IMR-90 (cell line): ENCODE data around the gene OTOG. TPM values are rescaled to one million over a fixed set of nuclear protein-coding genes. Genes with fewer than 3 reads are reported as not detected.

ENCODE experiments used
- ATAC-seq: fragments of 200-7000 bp; cut with Tn5 transposase; 2 replicates; pipeline ENCODE4 v1.9.1; 2020; ENCODE audit warnings: low read depth, mild to moderate bottlenecking, moderate library complexity
- BruUV-seq: library from RNA; stranded (reverse); fragments of 400-500 nt; replicated peaks from 2 replicates; lab custom pipeline; 2021; lab: Mats Ljungman, UMichigan
- CTCF ChIA-PET: fragments of 300-600 bp; formaldehyde crosslinking; extraction: SDS; loops from one replicate; lab custom pipeline; 2021; ENCODE audit warnings: antibody characterized with exemption; lab: Yijun Ruan, JAX
- POLR2A ChIA-PET: fragments of 300-600 bp; sonication (Branson Sonifier 250); formaldehyde crosslinking; loops from one replicate; lab custom pipeline; 2022; ENCODE audit warnings: antibody characterized with exemption; ENCODE audit not compliant: unreplicated experiment; lab: Charles Lee
- DNase-seq: peaks from one replicate; pipeline ENCODE4 v3.0.0; 2013
- H2AFZ ChIP-seq: replicated peaks from 2 replicates; pipeline ENCODE3; 2013; ENCODE audit warnings: low read length, mild to moderate bottlenecking; ENCODE audit not compliant: poor library complexity
- H2AK5ac ChIP-seq: 2 replicates; pipeline ENCODE4 v1.6.1; 2013; ENCODE audit warnings: low read depth, low read length, inconsistent platforms
- H2AK9ac ChIP-seq: replicated peaks from 2 replicates; pipeline ENCODE3; 2013; ENCODE audit warnings: mild to moderate bottlenecking, low read depth, low read length, moderate library complexity; ENCODE audit not compliant: poor library complexity
- H2BK120ac ChIP-seq: 2 replicates; pipeline ENCODE4 v1.6.1; 2013; ENCODE audit warnings: low read depth, low read length, inconsistent platforms
- H2BK15ac ChIP-seq: 3 replicates; pipeline ENCODE4 v1.6.1; 2013; ENCODE audit warnings: low read depth, low read length, inconsistent platforms
- H2BK20ac ChIP-seq: 2 replicates; pipeline ENCODE4 v1.6.1; 2013; ENCODE audit warnings: low read depth, mild to moderate bottlenecking, inconsistent platforms, low read length, moderate library complexity
- H2BK5ac ChIP-seq: 2 replicates; pipeline ENCODE4 v1.6.1; 2013; ENCODE audit warnings: mild to moderate bottlenecking, low read depth, low read length, inconsistent platforms; ENCODE audit not compliant: poor library complexity, severe bottlenecking
- H3K14ac ChIP-seq: replicated peaks from 2 replicates; pipeline ENCODE4 v1.6.1; 2013; ENCODE audit warnings: low read depth, low read length, inconsistent platforms
- H3K18ac ChIP-seq: 2 replicates; pipeline ENCODE4 v1.6.1; 2013; ENCODE audit warnings: low read depth, low read length, control low read depth
- H3K23ac ChIP-seq: 2 replicates; pipeline ENCODE4 v1.6.1; 2013; ENCODE audit warnings: low read depth, low read length, inconsistent platforms
- H3K27ac ChIP-seq: 2 replicates; pipeline ENCODE4 v1.5.1; 2013; ENCODE audit warnings: mild to moderate bottlenecking, control low read depth, low read length; ENCODE audit not compliant: insufficient read depth
- H3K27me3 ChIP-seq: 2 replicates; pipeline ENCODE4 v1.6.1; 2013; ENCODE audit warnings: low read length; ENCODE audit not compliant: control insufficient read depth, insufficient read depth
- H3K36me3 ChIP-seq: 2 replicates; pipeline ENCODE4 v1.6.1; 2013; ENCODE audit warnings: low read length, mixed read lengths; ENCODE audit not compliant: control insufficient read depth, insufficient read depth
- H3K4ac ChIP-seq: 2 replicates; pipeline ENCODE4 v1.6.1; 2013; ENCODE audit warnings: low read depth, low read length, inconsistent platforms
- H3K4me1 ChIP-seq: 2 replicates; pipeline ENCODE4 v1.6.1; 2013; ENCODE audit warnings: low read length, mixed read lengths; ENCODE audit not compliant: control insufficient read depth, insufficient read depth
- H3K4me2 ChIP-seq: 2 replicates; pipeline ENCODE4 v1.6.1; 2013; ENCODE audit warnings: low read depth, mild to moderate bottlenecking, control low read depth, low read length, moderate library complexity
- H3K4me3 ChIP-seq: 2 replicates; pipeline ENCODE4 v1.5.1; 2013; ENCODE audit warnings: low read depth, mild to moderate bottlenecking, control low read depth, low read length, moderate library complexity; ENCODE audit not compliant: insufficient read depth
- H3K56ac ChIP-seq: 2 replicates; pipeline ENCODE4 v1.6.1; 2013; ENCODE audit warnings: low read length, inconsistent platforms; ENCODE audit not compliant: insufficient read depth; ENCODE audit errors: extremely low read depth
- H3K79me1 ChIP-seq, 2 experiments: 2 replicates each; pipeline ENCODE4 v1.6.1; 2013; ENCODE audit warnings: low read length in 2 of 2, inconsistent platforms in 1 of 2, low read depth in 1 of 2
- H3K9ac ChIP-seq: 2 replicates; pipeline ENCODE4 v1.6.1; 2013; ENCODE audit warnings: low read depth, low read length, control low read depth
- H3K9me1 ChIP-seq: 2 replicates; pipeline ENCODE4 v1.6.1; 2013; ENCODE audit warnings: low read length, inconsistent platforms; ENCODE audit not compliant: insufficient read depth
- H3K9me3 ChIP-seq: 2 replicates; pipeline ENCODE4 v1.6.1; 2013; ENCODE audit warnings: low read length; ENCODE audit not compliant: control insufficient read depth, insufficient read depth
- H4K20me1 ChIP-seq: 2 replicates; pipeline ENCODE4 v1.6.1; 2013; ENCODE audit warnings: low read length, inconsistent platforms; ENCODE audit not compliant: insufficient read depth
- H4K5ac ChIP-seq: 2 replicates; pipeline ENCODE4 v1.6.1; 2013; ENCODE audit warnings: mild to moderate bottlenecking, low read depth, low read length, control low read depth
- H4K8ac ChIP-seq, 2 experiments: 2 replicates each; pipeline ENCODE4 v1.6.1; 2013; ENCODE audit warnings: low read depth in 2 of 2, low read length in 2 of 2, control low read depth in 1 of 2, inconsistent platforms in 1 of 2
- H4K91ac ChIP-seq: 2 replicates; pipeline ENCODE4 v1.6.1; 2013; ENCODE audit warnings: low read depth, low read length, inconsistent platforms; ENCODE audit not compliant: insufficient read depth
- MAFK ChIP-seq: IDR thresholded peaks from 2 replicates; pipeline ENCODE4 v1.6.1; 2012; ENCODE audit warnings: low read depth, low read length, improper control_type of control experiment
- MXI1 ChIP-seq: IDR thresholded peaks from 2 replicates; pipeline ENCODE4 v1.6.1; 2012; ENCODE audit warnings: low read depth, mild to moderate bottlenecking, low read length, moderate library complexity, borderline replicate concordance
- NFE2L2 ChIP-seq: fragments of 150-350 bp; IDR thresholded peaks from 2 replicates; pipeline ENCODE4 v1.6.1; 2016; ENCODE audit warnings: low read depth, mild to moderate bottlenecking, low read length
- POLR2A ChIP-seq: IDR thresholded peaks from 2 replicates; pipeline ENCODE4 v1.6.1; 2012; ENCODE audit warnings: mild to moderate bottlenecking, low read depth, low read length
- RAD21 ChIP-seq: IDR thresholded peaks from 2 replicates; pipeline ENCODE4 v1.6.1; 2012; ENCODE audit warnings: low read length, improper control_type of control experiment
- RCOR1 ChIP-seq: IDR thresholded peaks from 2 replicates; pipeline ENCODE4 v1.6.1; 2012; ENCODE audit warnings: mild to moderate bottlenecking, low read length, improper control_type of control experiment; ENCODE audit not compliant: insufficient replicate concordance
- RFX5 ChIP-seq: IDR thresholded peaks from 2 replicates; pipeline ENCODE4 v1.8.0; 2012; ENCODE audit warnings: low read depth, mild to moderate bottlenecking, low read length, moderate library complexity
- SMC3 ChIP-seq: fragments of 150-350 bp; IDR thresholded peaks from 2 replicates; pipeline ENCODE4 v1.6.1; 2016; ENCODE audit warnings: low read depth, mild to moderate bottlenecking, antibody characterized with exemption, low read length, moderate library complexity
- WGBS, 2 experiments: methylation state at CpG; one replicate each; pipeline versions ENCODE4 v1.1.5 to v1.1.7; 2013; ENCODE audit warnings: missing lambda C conversion rate in 2 of 2; ENCODE audit not compliant: insufficient read length in 1 of 2; ENCODE audit errors: extremely low coverage in 2 of 2; 5-methylcytosine and 5-hydroxymethylcytosine counted together
- dilution Hi-C: fragments of 300-500 bp; cut with HindIII; formaldehyde crosslinking; loops from one replicate; pipeline ENCODE4 v1.14.3; 2018; ENCODE audit warnings: low sequenced_read_pairs; ENCODE audit not compliant: unreplicated experiment
- in situ Hi-C: fragments of 300-500 bp; cut with MboI; formaldehyde crosslinking; loops from 3 replicates; pipeline ENCODE4 v1.14.3; 2019; ENCODE audit warnings: low sequenced_read_pairs, inconsistent platforms, mixed read lengths
- intact Hi-C: fragments of 100-400 bp; cut with micrococcal nuclease; formaldehyde crosslinking; loops from 2 replicates; pipeline ENCODE4 v1.10.0; 2022
- polyA plus RNA-seq, 3 experiments: library from polyadenylated mRNA; depleted of rRNA; stranded (reverse); fragments of >200 nt; gene quantifications; 2 replicates each; pipeline ENCODE4 v1.2.3, GENCODE V29; 2012; ENCODE audit warnings: low replicate concordance in 1 of 3
- total RNA-seq: library from RNA; depleted of rRNA; stranded (reverse); fragments of >200 nt; gene quantifications from 2 replicates; pipeline ENCODE4 v1.2.3, GENCODE V29; 2012
- TF ChIP-seq, protein P1 (sequence below): fragments of 150-350 bp; IDR thresholded peaks from 2 replicates; pipeline ENCODE4 v1.6.1; 2017; ENCODE audit warnings: mild to moderate bottlenecking, antibody characterized with exemption, low read length, low read depth
- TF ChIP-seq, protein P2 (sequence below): fragments of 150-350 bp; IDR thresholded peaks from 2 replicates; pipeline ENCODE4 v1.6.1; 2016; ENCODE audit warnings: low read depth, mild to moderate bottlenecking, low read length, moderate library complexity, borderline replicate concordance
- TF ChIP-seq, protein P3 (sequence below): conservative IDR thresholded peaks from 2 replicates; pipeline ENCODE4 v1.5.1; 2012; ENCODE audit warnings: mild to moderate bottlenecking, low read depth, low read length, improper control_type of control experiment

OTOG gene
- total and polyA plus RNA-seq, 2 of the 4 experiments (the other 2 are of a cell fraction): not detected

DNA sequence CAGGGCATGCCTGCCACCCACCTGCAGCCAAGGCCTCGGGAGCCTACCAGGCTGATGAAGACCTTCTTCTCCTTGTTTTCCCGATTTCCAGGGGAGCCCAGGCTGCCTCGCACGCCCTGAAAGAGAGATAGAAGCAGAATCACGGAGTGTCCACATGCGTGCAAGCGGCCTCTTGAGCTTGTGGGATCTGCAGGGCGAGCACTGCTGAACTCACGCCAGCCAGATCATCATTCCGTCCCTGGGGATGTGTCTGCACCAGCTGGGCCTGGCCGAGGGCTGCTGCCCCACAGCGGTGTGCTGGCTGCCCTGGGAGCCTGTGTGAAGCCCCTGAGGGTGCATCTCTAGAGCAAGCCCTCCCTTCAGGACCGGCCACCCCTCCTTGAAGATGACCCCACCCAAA is 20.7 kb upstream of the OTOG start:
- H3K27ac ChIP-seq: no peak overlapping the region
- H4K91ac ChIP-seq: no peak overlapping the region
- H3K23ac ChIP-seq: no peak overlapping the region
- dilution Hi-C loops: no loop called here
- TF ChIP-seq POLR2A (no peak), RAD21 (no peak), MAFK (no peak), SMC3 (no peak), RCOR1 (no peak), RFX5 (no peak), NFE2L2 (no peak), MXI1 (no peak)
- TF ChIP-seq, protein P1, sequence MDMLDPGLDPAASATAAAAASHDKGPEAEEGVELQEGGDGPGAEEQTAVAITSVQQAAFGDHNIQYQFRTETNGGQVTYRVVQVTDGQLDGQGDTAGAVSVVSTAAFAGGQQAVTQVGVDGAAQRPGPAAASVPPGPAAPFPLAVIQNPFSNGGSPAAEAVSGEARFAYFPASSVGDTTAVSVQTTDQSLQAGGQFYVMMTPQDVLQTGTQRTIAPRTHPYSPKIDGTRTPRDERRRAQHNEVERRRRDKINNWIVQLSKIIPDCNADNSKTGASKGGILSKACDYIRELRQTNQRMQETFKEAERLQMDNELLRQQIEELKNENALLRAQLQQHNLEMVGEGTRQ: no peak
- TF ChIP-seq, protein P2, sequence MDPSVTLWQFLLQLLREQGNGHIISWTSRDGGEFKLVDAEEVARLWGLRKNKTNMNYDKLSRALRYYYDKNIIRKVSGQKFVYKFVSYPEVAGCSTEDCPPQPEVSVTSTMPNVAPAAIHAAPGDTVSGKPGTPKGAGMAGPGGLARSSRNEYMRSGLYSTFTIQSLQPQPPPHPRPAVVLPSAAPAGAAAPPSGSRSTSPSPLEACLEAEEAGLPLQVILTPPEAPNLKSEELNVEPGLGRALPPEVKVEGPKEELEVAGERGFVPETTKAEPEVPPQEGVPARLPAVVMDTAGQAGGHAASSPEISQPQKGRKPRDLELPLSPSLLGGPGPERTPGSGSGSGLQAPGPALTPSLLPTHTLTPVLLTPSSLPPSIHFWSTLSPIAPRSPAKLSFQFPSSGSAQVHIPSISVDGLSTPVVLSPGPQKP: no peak
- TF ChIP-seq, protein P3, sequence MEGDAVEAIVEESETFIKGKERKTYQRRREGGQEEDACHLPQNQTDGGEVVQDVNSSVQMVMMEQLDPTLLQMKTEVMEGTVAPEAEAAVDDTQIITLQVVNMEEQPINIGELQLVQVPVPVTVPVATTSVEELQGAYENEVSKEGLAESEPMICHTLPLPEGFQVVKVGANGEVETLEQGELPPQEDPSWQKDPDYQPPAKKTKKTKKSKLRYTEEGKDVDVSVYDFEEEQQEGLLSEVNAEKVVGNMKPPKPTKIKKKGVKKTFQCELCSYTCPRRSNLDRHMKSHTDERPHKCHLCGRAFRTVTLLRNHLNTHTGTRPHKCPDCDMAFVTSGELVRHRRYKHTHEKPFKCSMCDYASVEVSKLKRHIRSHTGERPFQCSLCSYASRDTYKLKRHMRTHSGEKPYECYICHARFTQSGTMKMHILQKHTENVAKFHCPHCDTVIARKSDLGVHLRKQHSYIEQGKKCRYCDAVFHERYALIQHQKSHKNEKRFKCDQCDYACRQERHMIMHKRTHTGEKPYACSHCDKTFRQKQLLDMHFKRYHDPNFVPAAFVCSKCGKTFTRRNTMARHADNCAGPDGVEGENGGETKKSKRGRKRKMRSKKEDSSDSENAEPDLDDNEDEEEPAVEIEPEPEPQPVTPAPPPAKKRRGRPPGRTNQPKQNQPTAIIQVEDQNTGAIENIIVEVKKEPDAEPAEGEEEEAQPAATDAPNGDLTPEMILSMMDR: no peak
- ATAC-seq (no peak), DNase-seq (no peak)
- no peaks in the 10 kb centered on the region for H3K79me1 ChIP-seq
- 70% methylated on average over 3 of the region's 13 CpGs; no CpG with 5 or more reads in 1 of the 2 experiments for WGBS, 2 experiments
- no peaks in the 10 kb centered on the region for H4K20me1 ChIP-seq
- no peaks in the 10 kb centered on the region for H3K9me1 ChIP-seq
- no peak overlapping the region for H3K18ac ChIP-seq
- H3K4me3 ChIP-seq: no peak overlapping the region
- no peaks in the 10 kb centered on the region for H3K36me3 ChIP-seq
- H3K9ac ChIP-seq: no peak overlapping the region
- H4K8ac ChIP-seq: no peak overlapping the region
- H2BK120ac ChIP-seq: no peak overlapping the region
- BruUV-seq: no TSS peak
- no peaks in the 10 kb centered on the region for H3K4me1 ChIP-seq
- H3K56ac ChIP-seq: no peak overlapping the region
- H3K4me2 ChIP-seq: no peak overlapping the region
- in situ Hi-C loops: no loop called here
- no peak overlapping the region for H3K4ac ChIP-seq
- no peaks in the 10 kb centered on the region for H3K9me3 ChIP-seq
- peaks cover 14% of the 10 kb centered on the region for H3K27me3 ChIP-seq
- no peak overlapping the region for H2BK20ac ChIP-seq
- H4K5ac ChIP-seq: no peak overlapping the region
- CTCF ChIA-PET: no interaction called here
- no peak overlapping the region for H2AK9ac ChIP-seq
- no peak overlapping the region for H3K14ac ChIP-seq
- POLR2A ChIA-PET: no interaction called here
- H2AFZ ChIP-seq: no peak overlapping the region
- intact Hi-C loops: no loop called here
- no peak overlapping the region for H2BK5ac ChIP-seq
- no peak overlapping the region for H2BK15ac ChIP-seq
- no peak overlapping the region for H2AK5ac ChIP-seq
